ENCODE measurements around the gene IGLL1.
A peak's percentile ranks its signal among the peaks of the same experiment; 100 is the strongest.
"Not testable (repeated sequence)": the region's sequence is repeated elsewhere in the genome, so short reads cannot be mapped to it uniquely, and the experiment has no call there.

IGLL1 gene

GRCh38 chr22:23541849-23542281 is 38.2 kb downstream of the IGLL1 start:
- DNase-seq (ENCODE audit: low read depth, low spot score), result not testable (repeated sequence)

GRCh38 chr22:23540837-23541236 is 39.3 kb downstream of the IGLL1 start:
- DNase-seq (ENCODE audit: low read depth, low spot score), result not testable (repeated sequence)

GRCh38 chr22:23539839-23540198 is 40.3 kb downstream of the IGLL1 start:
- DNase-seq (ENCODE audit: low read depth, low spot score), result not testable (repeated sequence)

GRCh38 chr22:23539135-23539838 is 40.8 kb downstream of the IGLL1 start:
- DNase-seq (ENCODE audit: low read depth, low spot score), result no peak

- not testable (repeated sequence) for DNase-seq (ENCODE audit: low read depth, low spot score)
Observed at GRCh38 chr22:23538696-23539030, 41.4 kb downstream of the IGLL1 start.

GRCh38 chr22:23537830-23538695 is 42.0 kb downstream of the IGLL1 start:
- DNase-seq (ENCODE audit: low read depth, low spot score), result not testable (repeated sequence)

GRCh38 chr22:23537416-23537815 is 42.7 kb downstream of the IGLL1 start:
- no peak for DNase-seq (ENCODE audit: low read depth, low spot score)

- no peak for DNase-seq (ENCODE audit: low read depth, low spot score)
Observed at GRCh38 chr22:23536821-23537345, 43.2 kb downstream of the IGLL1 start.

GRCh38 chr22:23535790-23536661 is 44.1 kb downstream of the IGLL1 start:
- not testable (repeated sequence) for DNase-seq (ENCODE audit: low read depth, low spot score)

GRCh38 chr22:23534851-23535717 is 45.0 kb downstream of the IGLL1 start:
- no peak for DNase-seq (ENCODE audit: low read depth, low spot score)

GRCh38 chr22:23534201-23534850 is 45.8 kb downstream of the IGLL1 start:
- DNase-seq (ENCODE audit: low read depth, low spot score), result no peak

GRCh38 chr22:23533771-23534191 is 46.3 kb downstream of the IGLL1 start:
- peak; percentile 83 for DNase-seq (ENCODE audit: low read depth, low spot score)

GRCh38 chr22:23533328-23533762 is 46.7 kb downstream of the IGLL1 start:
- DNase-seq (ENCODE audit: low read depth, low spot score), result peak; percentile 54

GRCh38 chr22:23532731-23533130 is 47.4 kb downstream of the IGLL1 start:
- DNase-seq (ENCODE audit: low read depth, low spot score), result no peak

GRCh38 chr22:23531966-23532705 is 48.0 kb downstream of the IGLL1 start:
- no peak for DNase-seq (ENCODE audit: low read depth, low spot score)

- no peak for DNase-seq (ENCODE audit: low read depth, low spot score)
Observed at GRCh38 chr22:23531283-23531956, 48.7 kb downstream of the IGLL1 start.

GRCh38 chr22:23530766-23531282 is 49.3 kb downstream of the IGLL1 start:
- no peak for DNase-seq (ENCODE audit: low read depth, low spot score)

- no peak for DNase-seq (ENCODE audit: low read depth, low spot score)
Observed at GRCh38 chr22:23530106-23530505, 50.0 kb downstream of the IGLL1 start.

Measured in iPS DF 19.7 (cell line).